WTC11 (cell line): ENCODE results near the gene FH. TPM values are rescaled to one million over a fixed set of nuclear protein-coding genes. Genes with fewer than 3 reads are reported as not detected.

ENCODE experiments used
- ATAC-seq: fragments of 200-7000 bp; cut with Tn5 transposase; 2 replicates; pipeline ENCODE4 v1.10.0; 2021; ENCODE audit warnings: mild to moderate bottlenecking, moderate library complexity
- CTCF ChIA-PET: fragments of 300-600 bp; sonication (Branson Sonifier 250); formaldehyde crosslinking; loops from one replicate; lab custom pipeline; 2021; ENCODE audit warnings: antibody characterized with exemption; lab: Charles Lee
- POLR2A ChIA-PET: fragments of 350-600 bp; sonication (Branson Sonifier 250); formaldehyde crosslinking; loops from one replicate; lab custom pipeline; 2021; ENCODE audit warnings: antibody characterized with exemption; lab: Charles Lee
- DNase-seq: peaks from one replicate; pipeline ENCODE4 v3.0.0; 2021; ENCODE audit warnings: low spot score
- H3K27ac Mint-ChIP-seq: 2 replicates; pipeline ENCODE4 v1.8.0; 2021; ENCODE audit warnings: mixed read lengths
- H3K27me3 Mint-ChIP-seq: 2 replicates; pipeline ENCODE4 v1.8.0; 2021; ENCODE audit warnings: low read depth, mild to moderate bottlenecking, moderate library complexity, mixed read lengths
- H3K36me3 Mint-ChIP-seq: 2 replicates; pipeline ENCODE4 v1.8.0; 2021; ENCODE audit warnings: mixed read lengths
- H3K4me1 Mint-ChIP-seq: 2 replicates; pipeline ENCODE4 v1.8.0; 2022; ENCODE audit warnings: mixed read lengths
- H3K4me3 Mint-ChIP-seq: 2 replicates; pipeline ENCODE4 v1.8.0; 2021; ENCODE audit warnings: mild to moderate bottlenecking, moderate library complexity, mixed read lengths
- H3K9me3 Mint-ChIP-seq: 2 replicates; pipeline ENCODE4 v1.8.0; 2021; ENCODE audit warnings: mixed read lengths
- CBFB ChIP-seq: sonication (generic); formaldehyde crosslinking; IDR thresholded peaks from 2 replicates; pipeline ENCODE4 v1.8.1; 2022; ENCODE audit warnings: mild to moderate bottlenecking, low read depth, missing genetic modification reagents
- CREM ChIP-seq: sonication (generic); formaldehyde crosslinking; IDR thresholded peaks from 2 replicates; pipeline ENCODE4 v1.8.1; 2022; ENCODE audit warnings: mild to moderate bottlenecking, missing genetic modification reagents, moderate library complexity
- FOXJ3 ChIP-seq: sonication (generic); formaldehyde crosslinking; IDR thresholded peaks from 2 replicates; pipeline ENCODE4 v1.9.0; 2021; ENCODE audit warnings: missing genetic modification reagents, mild to moderate bottlenecking, borderline replicate concordance
- HMGA2 ChIP-seq: fragments of 250-450 bp; sonication (Bioruptor Pico); IDR thresholded peaks from 2 replicates; pipeline ENCODE4 v1.4.0; 2021; ENCODE audit warnings: mild to moderate bottlenecking, moderate library complexity
- JUN ChIP-seq: sonication (generic); formaldehyde crosslinking; IDR thresholded peaks from 2 replicates; pipeline ENCODE4 v1.8.0; 2023; ENCODE audit warnings: mild to moderate bottlenecking, missing genetic modification reagents
- KAT7 ChIP-seq: sonication (generic); formaldehyde crosslinking; IDR thresholded peaks from 2 replicates; pipeline ENCODE4 v1.8.1; 2023; ENCODE audit warnings: missing genetic modification reagents, mild to moderate bottlenecking, borderline replicate concordance
- MYBL2 ChIP-seq: sonication (generic); formaldehyde crosslinking; IDR thresholded peaks from 2 replicates; pipeline ENCODE4 v1.8.1; 2023; ENCODE audit warnings: mild to moderate bottlenecking, moderate library complexity, missing genetic modification reagents
- NFATC4 ChIP-seq: fragments of 250-450 bp; sonication (Bioruptor Pico); IDR thresholded peaks from 2 replicates; pipeline ENCODE4 v1.9.0; 2021; ENCODE audit warnings: mild to moderate bottlenecking
- RELA ChIP-seq: sonication (generic); formaldehyde crosslinking; IDR thresholded peaks from 2 replicates; pipeline ENCODE4 v1.8.1; 2022; ENCODE audit warnings: missing genetic modification reagents, mild to moderate bottlenecking, borderline replicate concordance
- RORB ChIP-seq: fragments of 250-450 bp; sonication (Bioruptor Pico); IDR thresholded peaks from 2 replicates; pipeline ENCODE4 v1.9.0; 2021; ENCODE audit warnings: mild to moderate bottlenecking
- TEAD1 ChIP-seq: sonication (generic); formaldehyde crosslinking; IDR thresholded peaks from 2 replicates; pipeline ENCODE4 v1.8.0; 2022; ENCODE audit warnings: mild to moderate bottlenecking, missing genetic modification reagents
- ZNF396 ChIP-seq: fragments of 250-450 bp; sonication (Bioruptor Pico); IDR thresholded peaks from 2 replicates; pipeline ENCODE4 v1.8.0; 2021; ENCODE audit warnings: mild to moderate bottlenecking, moderate library complexity, borderline replicate concordance
- ZNF416 ChIP-seq: fragments of 250-450 bp; sonication (Bioruptor Pico); IDR thresholded peaks from 2 replicates; pipeline ENCODE4 v1.9.0; 2021; ENCODE audit warnings: mild to moderate bottlenecking, inconsistent platforms
- ZNF671 ChIP-seq: fragments of 250-450 bp; sonication (Bioruptor Pico); IDR thresholded peaks from 2 replicates; pipeline ENCODE4 v1.8.0; 2021; ENCODE audit warnings: mild to moderate bottlenecking
- total RNA-seq: library from RNA; stranded (reverse); gene quantifications from 3 replicates; pipeline ENCODE4 v1.2.3, GENCODE V29; 2021
- TF ChIP-seq, protein P1 (sequence below): sonication (generic); formaldehyde crosslinking; IDR thresholded peaks from 2 replicates; pipeline ENCODE4 v1.8.0; 2022; ENCODE audit warnings: mild to moderate bottlenecking, missing genetic modification reagents
- TF ChIP-seq, protein P2 (sequence below): sonication (generic); formaldehyde crosslinking; IDR thresholded peaks from 2 replicates; pipeline ENCODE4 v1.8.0; 2023; ENCODE audit warnings: missing genetic modification reagents
- TF ChIP-seq, protein P3 (sequence below): sonication (generic); formaldehyde crosslinking; IDR thresholded peaks from 2 replicates; pipeline ENCODE4 v1.8.1; 2023; ENCODE audit warnings: mild to moderate bottlenecking, missing genetic modification reagents, moderate library complexity
- TF ChIP-seq, protein P4 (sequence below): sonication (generic); formaldehyde crosslinking; IDR thresholded peaks from 2 replicates; pipeline ENCODE4 v1.8.0; 2022; ENCODE audit warnings: mild to moderate bottlenecking, missing genetic modification reagents
- TF ChIP-seq, protein P5 (sequence below): fragments of 250-450 bp; sonication (Bioruptor Pico); conservative IDR thresholded peaks from 2 replicates; pipeline ENCODE4 v1.9.0; 2021; ENCODE audit warnings: mild to moderate bottlenecking
- TF ChIP-seq, protein P6 (sequence below): fragments of 250-450 bp; sonication (Bioruptor Pico); IDR thresholded peaks from 2 replicates; pipeline ENCODE4 v2.1.2; 2022; ENCODE audit warnings: mild to moderate bottlenecking, moderate library complexity

The FH gene
- total RNA-seq, 1 experiment from 2014 or later: 77.4 TPM

DNA sequence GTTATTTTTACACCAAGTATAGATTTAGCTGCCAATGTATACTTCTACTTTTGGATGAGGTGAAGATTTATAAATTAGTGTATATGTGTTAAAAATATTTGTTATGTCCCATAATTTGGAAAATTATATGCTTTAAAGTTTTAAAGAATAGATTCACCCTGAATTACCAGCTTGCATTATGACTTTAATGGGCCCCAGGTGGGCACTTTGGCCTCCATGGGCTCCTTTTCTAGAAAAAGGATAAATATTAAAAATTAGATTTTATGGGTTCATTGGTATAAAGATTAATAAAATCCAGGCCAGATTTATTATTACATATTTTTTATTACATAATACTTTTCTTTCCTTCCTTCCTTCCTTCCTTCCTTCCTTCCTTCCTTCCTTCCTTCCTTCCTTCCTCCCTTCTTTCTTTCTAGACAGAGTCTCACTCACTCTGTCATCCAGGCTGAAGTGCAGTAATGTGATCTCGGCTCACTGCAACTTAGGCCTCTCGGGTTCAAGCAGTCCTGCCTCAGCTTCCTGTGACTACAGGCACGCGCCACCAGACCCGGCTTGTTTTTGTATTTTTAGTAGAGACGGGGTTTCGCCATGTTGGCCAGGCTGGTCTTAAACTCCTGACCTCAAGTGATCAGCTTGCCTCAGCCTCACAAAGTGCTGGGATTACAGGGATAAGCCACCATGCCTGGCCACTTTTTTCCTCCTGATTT, 34.5 kb upstream of the FH start:
- no peaks in the 10 kb centered on the region for H3K9me3 Mint-ChIP-seq
- no peaks in the 10 kb centered on the region; the same call in 1 of the 2 replicates for H3K27me3 Mint-ChIP-seq
- H3K4me1 Mint-ChIP-seq: no peaks in the 10 kb centered on the region; the same call in 1 of the 2 replicates
- H3K4me3 Mint-ChIP-seq: no peak overlapping the region
- no peak overlapping the region for H3K27ac Mint-ChIP-seq
- no peaks in the 10 kb centered on the region for H3K36me3 Mint-ChIP-seq
- TF ChIP-seq TEAD1: no peak
- TF ChIP-seq RORB: no peak
- no peak for DNase-seq
- ATAC-seq: no peak
- ChIA-PET POLR2A (no interaction called here), CTCF (interaction anchor here (0.6 kb wide), 1 partner anchor 68 kb away, joined by 3 read pairs; no protein-coding TSS in a partner anchor)

DNA sequence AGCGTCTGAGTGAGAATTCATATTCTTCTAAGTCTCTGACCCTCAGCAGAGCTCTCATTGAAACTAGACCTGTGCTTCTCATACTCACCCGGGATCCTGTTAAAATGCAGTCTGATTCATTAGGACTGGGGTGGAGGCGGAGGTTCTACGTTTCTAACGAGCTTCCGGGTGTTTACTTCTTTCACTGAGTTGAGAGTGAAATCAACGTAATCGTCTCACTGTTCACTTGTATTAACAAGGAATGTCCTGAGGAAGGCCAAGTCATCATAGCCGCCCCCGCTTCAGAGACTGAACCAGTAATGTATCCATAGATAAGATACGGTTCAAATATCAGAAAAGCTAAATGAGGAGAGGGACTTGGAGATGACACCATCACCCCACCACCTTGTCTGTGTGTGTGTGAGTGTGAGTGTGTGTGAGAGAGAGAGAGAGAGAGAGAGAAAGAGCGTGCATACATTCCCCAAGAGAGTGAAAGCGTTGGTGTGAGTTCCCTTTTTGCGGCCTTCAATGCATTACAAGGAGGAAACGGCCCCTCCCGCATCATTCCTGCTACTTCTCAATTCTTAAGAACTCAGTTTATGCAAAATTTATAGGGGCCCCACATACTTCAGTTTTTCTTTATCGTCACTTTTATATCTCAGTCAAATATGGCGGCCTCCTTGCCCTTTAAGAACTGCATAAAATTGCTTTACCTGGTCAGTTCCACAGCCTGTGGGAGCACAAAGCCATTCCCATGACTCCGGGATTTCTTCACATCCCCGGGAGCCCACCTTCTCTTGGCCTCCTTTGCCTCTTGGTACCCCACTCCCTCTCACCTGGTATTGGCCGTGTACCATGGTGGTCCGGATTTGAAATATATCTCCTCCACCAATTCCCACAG, 32.4 kb upstream of the FH start:
- no peaks in the 10 kb centered on the region; the same call in 1 of the 2 replicates for H3K4me1 Mint-ChIP-seq
- no peak for TF ChIP-seq CREM (CRISPR knock-in tag)
- TF ChIP-seq FOXJ3 (CRISPR knock-in tag): no peak
- TF ChIP-seq MYBL2 (CRISPR knock-in tag): no peak
- no peak for TF ChIP-seq CBFB
- TF ChIP-seq, protein P1, sequence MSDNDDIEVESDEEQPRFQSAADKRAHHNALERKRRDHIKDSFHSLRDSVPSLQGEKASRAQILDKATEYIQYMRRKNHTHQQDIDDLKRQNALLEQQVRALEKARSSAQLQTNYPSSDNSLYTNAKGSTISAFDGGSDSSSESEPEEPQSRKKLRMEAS (CRISPR knock-in tag): no peak
- TF ChIP-seq, protein P2, sequence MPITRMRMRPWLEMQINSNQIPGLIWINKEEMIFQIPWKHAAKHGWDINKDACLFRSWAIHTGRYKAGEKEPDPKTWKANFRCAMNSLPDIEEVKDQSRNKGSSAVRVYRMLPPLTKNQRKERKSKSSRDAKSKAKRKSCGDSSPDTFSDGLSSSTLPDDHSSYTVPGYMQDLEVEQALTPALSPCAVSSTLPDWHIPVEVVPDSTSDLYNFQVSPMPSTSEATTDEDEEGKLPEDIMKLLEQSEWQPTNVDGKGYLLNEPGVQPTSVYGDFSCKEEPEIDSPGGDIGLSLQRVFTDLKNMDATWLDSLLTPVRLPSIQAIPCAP (CRISPR knock-in tag): no peak
- no peak for TF ChIP-seq NFATC4 (CRISPR knock-in tag)
- TF ChIP-seq, protein P3, sequence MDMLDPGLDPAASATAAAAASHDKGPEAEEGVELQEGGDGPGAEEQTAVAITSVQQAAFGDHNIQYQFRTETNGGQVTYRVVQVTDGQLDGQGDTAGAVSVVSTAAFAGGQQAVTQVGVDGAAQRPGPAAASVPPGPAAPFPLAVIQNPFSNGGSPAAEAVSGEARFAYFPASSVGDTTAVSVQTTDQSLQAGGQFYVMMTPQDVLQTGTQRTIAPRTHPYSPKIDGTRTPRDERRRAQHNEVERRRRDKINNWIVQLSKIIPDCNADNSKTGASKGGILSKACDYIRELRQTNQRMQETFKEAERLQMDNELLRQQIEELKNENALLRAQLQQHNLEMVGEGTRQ (CRISPR knock-in tag): no peak
- TF ChIP-seq RELA (CRISPR knock-in tag): no peak
- TF ChIP-seq, protein P4, sequence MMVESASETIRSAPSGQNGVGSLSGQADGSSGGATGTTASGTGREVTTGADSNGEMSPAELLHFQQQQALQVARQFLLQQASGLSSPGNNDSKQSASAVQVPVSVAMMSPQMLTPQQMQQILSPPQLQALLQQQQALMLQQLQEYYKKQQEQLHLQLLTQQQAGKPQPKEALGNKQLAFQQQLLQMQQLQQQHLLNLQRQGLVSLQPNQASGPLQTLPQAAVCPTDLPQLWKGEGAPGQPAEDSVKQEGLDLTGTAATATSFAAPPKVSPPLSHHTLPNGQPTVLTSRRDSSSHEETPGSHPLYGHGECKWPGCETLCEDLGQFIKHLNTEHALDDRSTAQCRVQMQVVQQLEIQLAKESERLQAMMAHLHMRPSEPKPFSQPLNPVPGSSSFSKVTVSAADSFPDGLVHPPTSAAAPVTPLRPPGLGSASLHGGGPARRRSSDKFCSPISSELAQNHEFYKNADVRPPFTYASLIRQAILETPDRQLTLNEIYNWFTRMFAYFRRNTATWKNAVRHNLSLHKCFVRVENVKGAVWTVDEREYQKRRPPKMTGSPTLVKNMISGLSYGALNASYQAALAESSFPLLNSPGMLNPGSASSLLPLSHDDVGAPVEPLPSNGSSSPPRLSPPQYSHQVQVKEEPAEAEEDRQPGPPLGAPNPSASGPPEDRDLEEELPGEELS (CRISPR knock-in tag): no peak
- H3K4me3 Mint-ChIP-seq: no peak overlapping the region
- no peaks in the 10 kb centered on the region for H3K9me3 Mint-ChIP-seq
- ChIA-PET CTCF (no interaction called here), POLR2A (no interaction called here)
- no peak for ATAC-seq
- DNase-seq: no peak
- H3K36me3 Mint-ChIP-seq: no peaks in the 10 kb centered on the region
- H3K27ac Mint-ChIP-seq: no peak overlapping the region
- no peaks in the 10 kb centered on the region; the same call in 1 of the 2 replicates for H3K27me3 Mint-ChIP-seq

DNA sequence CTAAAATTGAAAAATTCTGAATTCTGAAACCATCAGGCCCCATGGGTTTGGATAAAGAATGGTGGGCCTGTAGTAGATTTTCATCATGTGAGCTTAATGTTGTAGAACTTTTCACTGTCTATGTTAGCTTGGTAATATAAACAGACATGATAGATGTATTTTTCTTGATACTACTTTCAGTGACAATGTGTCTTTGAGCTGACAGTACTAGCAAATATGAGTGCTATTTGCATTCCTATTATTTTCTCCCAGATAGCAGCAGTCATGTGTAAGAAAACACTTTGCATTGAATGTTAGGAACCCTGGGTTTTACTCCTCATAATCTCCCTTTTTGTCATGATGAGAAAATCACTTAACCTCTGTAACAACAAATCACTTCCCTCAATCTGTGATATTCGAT, 30.8 kb upstream of the FH start:
- no peaks in the 10 kb centered on the region; the same call in 1 of the 2 replicates for H3K4me1 Mint-ChIP-seq
- no peak overlapping the region for H3K4me3 Mint-ChIP-seq
- DNase-seq (no peak), ATAC-seq (no peak)
- no peak overlapping the region for H3K27ac Mint-ChIP-seq
- TF ChIP-seq HMGA2 (CRISPR knock-in tag) (no peak), JUN (no peak)
- H3K9me3 Mint-ChIP-seq: no peaks in the 10 kb centered on the region
- POLR2A ChIA-PET: no interaction called here
- no peaks in the 10 kb centered on the region; the same call in 1 of the 2 replicates for H3K27me3 Mint-ChIP-seq
- CTCF ChIA-PET: no interaction called here
- H3K36me3 Mint-ChIP-seq: no peaks in the 10 kb centered on the region

DNA sequence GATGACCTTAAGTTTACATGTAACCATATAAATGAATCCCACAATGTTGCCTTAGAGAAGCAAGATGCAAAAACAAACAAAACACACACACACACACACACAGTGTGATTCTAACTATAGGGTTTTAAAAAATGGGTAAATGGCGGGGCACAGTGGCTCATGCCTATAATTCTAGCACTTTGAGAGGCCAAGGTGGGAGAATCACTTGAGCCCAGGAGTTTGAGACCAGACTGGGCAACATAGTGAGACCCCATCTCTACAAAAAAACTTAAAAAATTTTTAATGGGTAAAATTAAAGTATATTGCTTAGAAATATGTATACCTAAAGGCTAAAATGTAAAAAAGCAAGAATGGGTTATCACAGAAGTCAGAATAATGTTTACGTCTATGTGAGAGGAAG, 28.5 kb upstream of the FH start:
- Mint-ChIP-seq H3K36me3 (no peaks in the 10 kb centered on the region), H3K27ac (no peak overlapping the region), H3K27me3 (no peaks in the 10 kb centered on the region; the same call in 1 of the 2 replicates), H3K9me3 (no peaks in the 10 kb centered on the region), H3K4me3 (no peak overlapping the region), H3K4me1 (no peaks in the 10 kb centered on the region; the same call in 1 of the 2 replicates)
- ATAC-seq (no peak), DNase-seq (no peak)
- CTCF ChIA-PET: no interaction called here
- POLR2A ChIA-PET: no interaction called here
- TF ChIP-seq RORB (no peak), KAT7 (CRISPR knock-in tag) (no peak), ZNF416 (CRISPR knock-in tag) (no peak), ZNF396 (CRISPR knock-in tag) (no peak), ZNF671 (no peak)
- TF ChIP-seq, protein P1 (CRISPR knock-in tag): no peak
- TF ChIP-seq, protein P5, sequence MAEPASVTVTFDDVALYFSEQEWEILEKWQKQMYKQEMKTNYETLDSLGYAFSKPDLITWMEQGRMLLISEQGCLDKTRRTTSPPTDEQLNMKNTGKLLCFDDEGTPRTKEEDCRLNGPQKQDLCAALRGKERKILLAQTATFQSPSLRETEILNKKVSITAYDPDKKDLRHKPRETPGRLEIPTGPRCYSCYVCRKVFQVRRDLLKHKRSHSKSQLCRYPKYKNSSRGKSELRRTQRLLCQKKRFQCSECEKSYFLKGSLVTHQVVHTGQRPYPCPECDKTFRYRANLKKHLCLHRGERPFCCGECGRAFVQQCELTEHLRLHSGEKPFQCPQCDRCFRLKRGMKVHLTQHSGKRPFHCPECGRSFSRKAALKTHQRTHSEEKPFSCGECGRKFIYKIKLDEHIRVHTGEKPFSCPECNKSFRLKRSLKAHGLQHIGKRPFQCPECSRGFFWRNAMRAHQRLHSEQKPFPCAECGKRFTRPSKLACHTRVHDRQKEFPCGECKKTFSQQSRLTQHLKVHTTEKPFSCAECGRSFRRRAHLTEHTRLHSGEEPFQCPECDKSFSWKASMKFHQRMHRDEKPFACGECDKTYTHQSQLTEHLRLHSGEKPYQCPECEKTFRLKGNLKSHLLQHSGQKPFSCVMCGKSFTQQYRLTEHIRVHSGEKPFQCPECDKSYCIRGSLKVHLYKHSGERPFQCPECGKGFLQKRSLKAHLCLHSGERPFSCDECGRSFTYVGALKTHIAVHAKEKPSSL: no peak
- TF ChIP-seq, protein P6, sequence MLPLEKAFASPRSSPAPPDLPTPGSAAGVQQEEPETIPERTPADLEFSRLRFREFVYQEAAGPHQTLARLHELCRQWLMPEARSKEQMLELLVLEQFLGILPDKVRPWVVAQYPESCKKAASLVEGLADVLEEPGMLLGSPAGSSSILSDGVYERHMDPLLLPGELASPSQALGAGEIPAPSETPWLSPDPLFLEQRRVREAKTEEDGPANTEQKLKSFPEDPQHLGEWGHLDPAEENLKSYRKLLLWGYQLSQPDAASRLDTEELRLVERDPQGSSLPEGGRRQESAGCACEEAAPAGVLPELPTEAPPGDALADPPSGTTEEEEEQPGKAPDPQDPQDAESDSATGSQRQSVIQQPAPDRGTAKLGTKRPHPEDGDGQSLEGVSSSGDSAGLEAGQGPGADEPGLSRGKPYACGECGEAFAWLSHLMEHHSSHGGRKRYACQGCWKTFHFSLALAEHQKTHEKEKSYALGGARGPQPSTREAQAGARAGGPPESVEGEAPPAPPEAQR (CRISPR knock-in tag): no peak
